ENCODE results near the gene SPATA17.

DNA sequence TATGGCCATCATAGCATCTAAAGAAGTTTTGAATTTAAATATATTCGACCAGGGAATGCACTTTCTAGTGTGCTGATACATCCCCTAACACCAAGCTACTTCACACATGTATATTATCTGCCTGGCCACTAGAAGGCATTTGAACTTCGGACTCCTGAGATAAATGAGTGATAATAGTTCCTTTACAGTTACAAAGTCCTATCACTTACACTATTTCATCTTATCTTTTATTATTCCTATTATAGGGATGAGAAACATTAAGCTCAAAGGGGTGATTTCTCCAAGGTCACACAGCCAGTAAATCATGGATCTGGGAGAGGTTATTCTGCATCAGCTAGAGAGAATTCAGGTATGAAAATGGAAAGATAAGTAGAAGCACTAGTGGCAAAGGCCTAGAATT is 40.5 kb upstream of the SPATA17 start:
- TF ChIP-seq, protein P1, sequence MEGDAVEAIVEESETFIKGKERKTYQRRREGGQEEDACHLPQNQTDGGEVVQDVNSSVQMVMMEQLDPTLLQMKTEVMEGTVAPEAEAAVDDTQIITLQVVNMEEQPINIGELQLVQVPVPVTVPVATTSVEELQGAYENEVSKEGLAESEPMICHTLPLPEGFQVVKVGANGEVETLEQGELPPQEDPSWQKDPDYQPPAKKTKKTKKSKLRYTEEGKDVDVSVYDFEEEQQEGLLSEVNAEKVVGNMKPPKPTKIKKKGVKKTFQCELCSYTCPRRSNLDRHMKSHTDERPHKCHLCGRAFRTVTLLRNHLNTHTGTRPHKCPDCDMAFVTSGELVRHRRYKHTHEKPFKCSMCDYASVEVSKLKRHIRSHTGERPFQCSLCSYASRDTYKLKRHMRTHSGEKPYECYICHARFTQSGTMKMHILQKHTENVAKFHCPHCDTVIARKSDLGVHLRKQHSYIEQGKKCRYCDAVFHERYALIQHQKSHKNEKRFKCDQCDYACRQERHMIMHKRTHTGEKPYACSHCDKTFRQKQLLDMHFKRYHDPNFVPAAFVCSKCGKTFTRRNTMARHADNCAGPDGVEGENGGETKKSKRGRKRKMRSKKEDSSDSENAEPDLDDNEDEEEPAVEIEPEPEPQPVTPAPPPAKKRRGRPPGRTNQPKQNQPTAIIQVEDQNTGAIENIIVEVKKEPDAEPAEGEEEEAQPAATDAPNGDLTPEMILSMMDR (conservative IDR thresholded peaks at IDR 0.05 in 1 of 2, IDR thresholded peaks at IDR 0.05 in 1 of 2; ENCODE audit: extremely low read depth in 1 of 2, insufficient read depth in 1 of 2, low read depth in 1 of 2, low read length in 2 of 2), result no peak
- no peak for TF ChIP-seq EZH2 (IDR thresholded peaks at IDR 0.05; ENCODE audit: borderline replicate concordance, low read length)
